ENCODE data around the gene SLC39A3.
"Not testable (repeated sequence)": the region's sequence is repeated elsewhere in the genome, so short reads cannot be mapped to it uniquely, and the experiment has no call there.

Gene SLC39A3

DNA sequence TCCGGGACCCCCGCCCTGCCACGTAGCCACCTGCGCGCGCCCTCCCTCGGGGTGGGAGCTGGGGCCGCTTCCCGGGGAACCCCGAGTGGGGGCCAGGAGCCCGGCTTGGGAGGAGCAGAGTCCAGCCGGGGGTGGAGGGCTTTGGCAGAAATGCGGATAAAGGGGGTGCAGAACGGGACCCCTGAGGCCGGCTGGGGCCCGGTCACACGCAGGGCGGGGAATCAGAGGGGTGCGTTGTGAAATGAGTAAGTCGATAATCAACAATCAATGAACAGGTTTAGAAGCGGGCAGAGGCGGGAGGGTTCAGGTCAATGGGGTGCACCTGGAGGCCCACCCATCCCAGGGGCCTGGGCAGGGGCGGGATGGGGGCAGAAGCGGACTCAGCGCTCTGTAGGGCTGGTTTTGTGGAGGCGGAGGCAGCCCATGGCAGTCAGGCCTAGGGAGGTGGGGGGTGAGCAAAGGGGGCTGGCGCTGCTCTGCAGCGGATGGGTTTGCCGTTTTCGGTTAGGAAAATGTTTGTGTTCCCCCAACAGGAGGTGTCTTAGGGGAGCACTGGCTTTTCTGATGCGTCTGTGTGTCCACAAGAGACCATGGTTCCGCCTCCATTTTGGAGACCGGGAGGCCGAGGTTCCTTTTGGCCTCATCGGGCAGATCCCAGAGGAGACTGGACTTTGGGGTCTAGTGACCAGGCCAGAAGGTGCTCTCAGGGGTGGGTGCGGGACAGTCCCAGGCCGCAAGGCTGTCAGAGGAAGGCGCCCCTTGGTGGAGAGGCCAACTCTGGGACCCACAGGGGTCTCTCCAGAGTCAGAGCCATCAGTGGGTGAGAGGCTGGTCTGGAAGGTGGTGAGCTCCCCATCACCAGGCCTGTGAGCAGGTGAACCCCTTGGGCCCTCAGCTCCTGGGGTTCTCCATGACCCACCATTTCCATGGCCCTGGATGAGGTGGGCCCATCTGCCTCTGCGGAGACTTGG lies 18.0 kb downstream of the SLC39A3 start:
- DNase-seq: no peak

DNA sequence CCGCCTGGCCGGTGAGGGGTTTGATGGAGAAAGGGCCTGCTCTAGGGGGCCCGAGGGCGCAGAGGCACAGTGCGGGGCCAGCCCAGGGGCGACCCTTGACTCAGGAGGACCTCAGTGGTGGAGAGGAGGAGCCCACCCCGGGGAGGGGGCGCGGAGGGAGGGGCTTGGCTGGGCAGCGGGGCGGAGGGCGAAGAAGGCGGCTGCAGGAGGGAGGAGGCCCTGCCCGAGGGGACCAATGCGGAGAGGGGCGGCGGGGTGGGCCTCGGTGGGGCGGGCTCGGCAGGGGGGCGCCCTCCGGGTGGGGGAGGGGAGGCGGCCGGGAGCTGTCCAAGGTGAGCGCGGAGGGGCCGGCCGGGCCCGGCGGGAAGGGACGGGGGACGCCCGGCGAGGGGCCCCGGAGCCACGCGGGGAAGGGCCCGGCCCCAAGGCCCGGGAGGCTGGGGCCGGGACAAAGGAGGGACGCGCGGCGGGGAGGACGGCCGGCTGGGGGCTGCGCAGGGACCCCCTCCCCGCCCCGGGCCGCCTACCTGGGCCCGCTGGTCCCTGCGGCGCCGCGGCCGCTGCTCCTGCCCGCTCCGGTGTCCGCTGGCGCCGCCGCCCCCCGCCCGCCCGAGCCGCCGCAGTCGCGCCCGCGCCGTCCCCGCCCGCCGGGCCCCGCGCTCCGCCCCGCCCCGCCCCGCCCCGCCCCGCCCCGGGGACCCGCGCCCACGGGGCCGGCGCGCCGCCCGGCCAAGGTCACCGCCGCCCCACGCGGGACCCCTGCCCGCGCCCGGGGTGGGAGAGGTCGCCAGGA lies 18.8 kb downstream of the SLC39A3 start, which contains the start of gene DIRAS1:
TSS of gene DIRAS1 (minus strand) at position 596 of the 793 bp plus-strand sequence. CDS start 3,566 bp downstream, outside the sequence.
- DNase-seq: no peak

DNA sequence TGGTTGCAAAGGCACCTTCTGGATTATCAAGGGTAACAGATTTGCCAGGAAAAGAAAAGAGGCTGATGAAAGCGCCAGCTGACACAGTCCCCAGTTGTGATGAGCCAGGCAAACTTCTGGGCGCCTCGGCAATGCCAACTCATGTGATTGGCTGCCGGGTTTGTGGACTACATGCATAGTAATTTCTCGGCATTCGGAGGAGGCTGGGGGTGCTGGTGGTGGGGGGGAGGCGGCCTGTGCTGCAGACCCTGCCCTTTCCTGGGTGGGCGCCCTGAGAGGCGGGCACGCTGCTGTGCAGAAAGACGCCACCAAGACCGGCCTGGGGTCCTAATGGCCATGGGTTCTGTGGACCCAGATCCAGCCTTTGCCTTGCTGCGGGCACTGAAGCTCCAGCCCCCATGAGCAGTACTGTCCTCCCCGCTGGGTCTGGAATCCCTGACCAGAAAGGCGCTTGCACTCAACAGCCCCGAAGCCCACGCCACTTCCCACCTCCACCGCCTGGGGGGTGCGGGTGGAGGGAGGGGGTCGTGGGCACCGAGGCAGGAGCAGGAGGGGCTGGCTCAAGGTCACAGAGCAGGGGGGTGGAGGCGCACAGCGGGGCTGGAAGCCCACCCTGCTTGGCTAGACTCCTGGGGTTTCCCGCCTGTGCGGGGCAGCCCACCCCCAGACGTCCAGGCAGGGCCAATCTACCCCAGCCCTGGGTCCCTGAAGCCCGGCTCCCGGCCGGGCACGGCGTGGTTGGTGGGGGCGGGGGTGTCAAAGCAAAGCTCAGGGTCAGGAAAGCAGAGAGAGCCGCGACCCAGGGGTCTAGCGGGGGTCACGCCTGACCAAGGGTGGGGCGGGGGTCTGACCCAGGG lies 19.7 kb downstream of the SLC39A3 start:
- no peak for DNase-seq

DNA sequence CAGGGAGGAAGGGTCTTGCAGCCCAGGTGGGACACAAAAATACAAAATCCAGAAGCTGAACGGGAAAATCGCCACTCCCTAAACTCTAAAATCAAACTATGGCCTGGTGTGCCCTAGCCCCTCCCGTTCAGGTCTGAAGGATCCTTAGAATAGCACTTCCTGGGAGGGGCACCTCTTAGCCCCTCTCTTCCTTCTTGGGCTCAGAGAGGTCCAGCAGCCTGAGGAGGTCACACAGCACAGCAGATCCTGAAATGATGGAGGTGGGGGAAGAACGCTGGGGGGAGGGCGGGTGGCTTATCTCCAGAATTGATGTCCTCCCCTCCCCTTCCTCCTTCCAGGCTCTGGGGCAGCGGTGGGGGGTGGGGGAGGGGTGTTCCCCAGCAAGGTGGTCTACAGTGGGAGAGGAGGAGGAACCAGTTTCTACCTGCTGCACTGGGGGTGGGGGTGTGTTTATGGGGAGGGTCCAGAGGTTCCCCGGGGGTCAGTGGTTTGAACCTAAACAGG lies 20.5 kb downstream of the SLC39A3 start:
- DNase-seq: no peak

DNA sequence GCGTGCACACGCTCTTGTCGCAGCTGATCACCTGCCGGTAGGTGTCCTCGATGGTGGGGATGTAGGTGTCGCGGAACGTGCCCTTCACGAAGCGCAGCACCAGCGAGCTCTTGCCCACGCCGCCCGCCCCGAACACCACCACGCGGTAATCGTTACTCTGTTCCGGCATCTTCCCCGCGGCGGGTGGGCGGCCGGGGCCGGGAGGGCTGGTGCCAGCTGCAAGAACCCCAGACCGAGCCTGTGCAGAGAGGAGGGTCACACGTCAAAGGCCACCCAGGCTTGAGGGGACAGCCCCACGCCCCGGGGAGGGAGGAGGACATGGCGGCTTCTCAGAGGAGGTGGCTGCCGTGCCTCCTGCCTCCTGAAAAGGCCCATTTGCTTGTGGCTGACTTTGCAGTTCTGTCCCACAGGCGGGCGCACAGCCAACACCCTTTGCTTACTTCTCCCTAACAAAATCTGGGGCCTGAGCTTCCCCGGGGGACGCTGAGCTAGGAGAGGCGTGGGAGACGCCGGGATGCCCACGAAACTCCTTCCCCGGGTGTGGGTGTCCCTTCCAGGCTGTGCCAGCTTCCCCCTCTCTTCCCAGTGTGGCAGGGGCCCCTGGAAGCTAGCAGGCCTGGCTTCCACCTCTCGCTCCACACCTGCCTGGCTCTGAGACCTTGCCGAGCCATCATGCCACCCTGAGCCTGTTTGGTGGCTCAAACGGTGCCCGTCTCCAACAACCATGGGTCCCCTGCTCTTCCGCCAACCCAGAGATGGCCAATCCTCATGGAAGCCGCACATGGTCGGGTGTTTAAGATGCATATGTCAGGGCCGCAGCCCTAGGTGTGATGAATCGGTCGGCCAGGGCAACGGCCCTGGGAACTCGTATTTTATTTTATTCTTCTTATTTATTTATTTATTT lies 21.9 kb downstream of the SLC39A3 start:
- DNase-seq: no peak

DNA sequence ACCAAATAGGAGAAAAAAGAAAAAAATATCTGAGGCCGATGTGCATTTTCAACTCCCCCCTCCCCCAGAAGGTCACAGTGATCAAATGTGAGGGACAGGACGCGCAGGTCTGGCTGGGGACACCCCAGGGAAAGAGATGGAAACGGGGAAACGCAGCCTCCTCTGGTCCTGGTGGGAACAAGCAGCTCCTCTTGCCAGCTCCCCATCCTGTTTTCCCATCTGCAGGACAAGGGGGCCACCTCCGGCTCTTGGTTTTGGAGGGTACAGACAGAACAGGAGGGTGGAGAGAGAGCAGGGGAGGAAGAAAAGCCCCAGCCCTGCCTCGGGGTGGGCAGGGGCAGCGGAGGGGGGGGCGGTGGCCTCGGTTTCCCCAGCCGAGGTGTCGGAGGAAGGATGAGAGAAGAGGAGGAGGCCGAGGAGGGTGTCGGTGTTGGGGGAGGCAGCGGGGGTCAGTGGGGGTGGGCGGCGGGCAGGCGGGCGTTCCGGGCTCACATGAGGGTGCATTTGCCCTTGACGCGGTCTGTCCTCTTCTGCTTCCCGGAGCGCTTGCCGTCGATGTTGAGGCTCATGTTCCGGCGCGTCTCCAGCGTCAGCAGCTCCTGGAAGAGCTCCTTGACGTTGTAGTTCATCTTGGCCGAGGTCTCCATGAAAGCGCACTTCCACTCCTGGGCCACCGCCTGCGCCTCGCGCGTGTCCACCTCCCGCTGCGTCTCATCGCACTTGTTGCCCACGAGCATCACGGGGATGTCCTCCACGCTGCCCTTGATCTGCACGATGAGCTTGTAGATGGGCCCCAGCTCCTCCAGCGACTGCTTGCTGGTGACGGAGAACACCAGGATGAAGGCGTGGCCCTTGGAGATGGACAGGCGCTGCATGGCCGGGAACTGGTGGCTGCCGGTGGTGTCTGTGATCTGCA lies 22.8 kb downstream of the SLC39A3 start:
- no peak for DNase-seq

DNA sequence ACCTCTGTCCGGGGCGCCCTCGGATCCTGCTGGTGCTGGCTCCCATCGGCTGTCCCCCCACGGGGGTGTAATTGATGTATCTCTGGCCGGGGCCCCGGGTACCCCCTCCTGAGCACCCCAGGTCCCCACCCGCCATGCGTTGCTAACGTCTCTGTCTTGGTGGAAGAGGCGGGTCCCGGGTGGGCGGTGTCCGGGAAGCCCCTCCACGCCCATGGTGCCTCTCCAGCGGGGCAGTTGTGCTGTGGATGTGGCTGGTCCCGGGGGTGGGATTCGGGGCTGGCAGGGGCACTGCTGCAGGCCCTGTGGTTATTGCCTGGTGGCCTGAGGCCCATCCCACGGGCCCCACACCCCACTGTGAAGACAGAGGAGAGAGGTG lies 23.6 kb downstream of the SLC39A3 start:
- no peak for DNase-seq

DNA sequence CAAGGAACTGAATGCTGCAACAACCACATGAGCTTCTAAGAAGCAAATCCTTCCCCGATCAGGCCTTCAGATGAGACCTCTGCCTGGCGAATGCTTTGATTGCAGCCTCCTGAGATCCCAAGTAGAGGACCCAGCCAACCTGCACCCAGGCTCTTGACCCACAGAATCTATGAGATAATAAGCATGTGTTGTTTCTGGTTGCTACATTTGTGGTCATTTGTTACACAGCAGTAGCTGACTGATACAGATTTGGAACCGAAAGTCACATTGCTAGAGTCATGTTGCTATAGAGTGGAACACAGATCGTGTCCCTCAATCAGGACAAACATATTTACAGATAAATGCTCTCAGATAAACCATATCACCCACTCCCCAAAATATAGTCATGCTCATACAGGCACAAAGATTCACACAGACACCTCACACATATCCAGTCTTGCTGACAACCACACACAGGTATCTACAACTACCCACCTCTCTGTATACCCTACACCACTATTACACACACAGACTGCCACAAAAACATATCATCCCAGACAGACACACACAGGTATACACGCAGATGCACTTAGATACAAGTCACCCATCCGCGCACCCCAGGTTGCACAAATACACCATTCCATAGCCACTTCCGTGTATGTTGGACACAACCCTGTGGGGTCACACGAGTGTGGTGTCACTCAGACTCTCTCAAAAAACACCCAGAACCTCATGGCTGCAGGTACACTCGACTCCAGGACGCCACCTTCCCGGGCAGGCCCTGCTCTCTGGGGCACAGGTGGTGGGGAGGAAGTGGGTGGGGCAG lies 24.1 kb downstream of the SLC39A3 start:
- no peak for DNase-seq

DNA sequence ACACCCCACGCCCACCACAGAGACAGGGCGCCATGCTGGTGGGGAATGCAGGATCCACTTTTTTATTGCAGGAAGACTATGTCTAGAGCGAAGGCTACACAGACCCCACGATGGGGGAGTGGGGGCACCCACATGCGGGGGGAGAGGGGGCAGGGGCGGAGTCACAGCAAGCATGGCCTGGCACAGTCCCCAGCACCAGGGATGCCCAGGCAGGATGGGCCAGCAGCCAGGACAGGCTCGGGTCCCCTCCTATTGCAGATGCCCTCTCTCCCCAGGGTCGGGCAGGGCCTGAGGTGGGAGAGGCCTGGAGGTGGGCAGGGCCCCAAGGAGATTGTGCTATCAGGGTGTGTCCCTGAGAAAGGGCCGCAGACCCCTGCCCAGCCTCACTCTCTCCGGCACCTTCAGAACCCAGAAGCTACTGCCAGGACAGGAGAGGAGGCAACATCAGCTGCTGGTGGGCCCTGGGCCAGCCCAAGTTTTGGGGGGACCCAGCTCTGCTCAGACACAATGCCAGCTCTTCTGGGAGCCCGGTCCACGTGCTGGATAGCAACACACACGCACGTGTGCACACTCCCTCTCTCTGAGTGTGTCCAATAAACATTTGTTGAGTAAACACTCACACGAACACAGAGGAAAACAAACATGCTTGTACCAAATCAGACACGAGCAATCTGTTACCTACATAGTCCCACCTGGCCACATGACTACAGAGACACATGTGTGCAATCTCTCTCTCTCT lies 25.1 kb downstream of the SLC39A3 start:
- DNase-seq: no peak

DNA sequence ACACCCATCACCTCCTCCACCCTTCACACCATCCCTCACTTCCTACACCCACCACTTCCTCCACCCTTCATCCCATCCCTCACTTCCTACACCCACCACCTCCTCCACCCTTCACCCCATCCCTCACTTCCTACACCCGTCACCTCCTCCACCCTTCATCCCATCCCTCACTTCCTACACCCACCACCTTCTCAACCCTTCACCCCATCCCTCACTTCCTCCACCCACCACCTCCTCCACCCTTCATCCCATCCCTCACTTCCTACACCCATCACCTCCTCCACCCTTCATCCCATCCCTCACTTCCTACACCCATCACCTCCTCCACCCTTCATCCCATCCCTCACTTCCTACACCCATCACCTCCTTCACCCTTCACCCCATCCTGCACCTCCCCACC lies 25.7 kb downstream of the SLC39A3 start:
- DNase-seq: not testable (repeated sequence)

DNA sequence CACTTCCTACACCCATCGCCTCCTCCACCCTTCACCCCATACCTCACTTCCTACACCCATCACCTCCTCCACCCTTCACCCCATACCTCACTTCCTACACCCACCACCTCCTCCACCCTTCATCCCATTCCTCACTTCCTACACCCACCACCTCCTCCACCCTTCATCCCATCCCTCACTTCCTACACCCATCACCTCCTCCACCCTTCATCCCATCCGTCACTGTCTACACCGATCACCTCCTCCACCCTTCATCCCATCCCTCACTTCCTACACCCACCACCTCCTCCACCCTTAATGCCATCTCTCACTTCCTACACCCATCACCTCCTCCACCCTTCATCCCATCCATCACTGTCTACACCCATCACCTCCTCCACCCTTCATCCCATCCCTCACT lies 26.6 kb downstream of the SLC39A3 start:
- DNase-seq: not testable (repeated sequence)

DNA sequence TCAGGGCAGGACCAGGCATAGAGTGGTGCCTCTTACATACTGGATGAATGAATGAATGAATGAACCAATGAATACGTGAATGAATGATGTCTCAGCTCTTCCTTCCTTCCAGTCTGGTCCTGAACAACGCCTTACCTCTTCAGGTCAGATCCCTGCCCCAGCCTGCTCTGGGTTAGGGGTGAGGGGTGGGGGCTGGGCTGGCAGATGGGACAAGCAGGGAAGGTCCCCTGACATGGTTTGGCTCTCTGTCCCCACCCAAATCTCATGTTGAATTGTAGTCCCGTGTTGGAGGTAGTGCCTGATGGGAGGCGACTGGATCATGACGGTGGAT lies 28.0 kb downstream of the SLC39A3 start:
- DNase-seq: no peak

DNA sequence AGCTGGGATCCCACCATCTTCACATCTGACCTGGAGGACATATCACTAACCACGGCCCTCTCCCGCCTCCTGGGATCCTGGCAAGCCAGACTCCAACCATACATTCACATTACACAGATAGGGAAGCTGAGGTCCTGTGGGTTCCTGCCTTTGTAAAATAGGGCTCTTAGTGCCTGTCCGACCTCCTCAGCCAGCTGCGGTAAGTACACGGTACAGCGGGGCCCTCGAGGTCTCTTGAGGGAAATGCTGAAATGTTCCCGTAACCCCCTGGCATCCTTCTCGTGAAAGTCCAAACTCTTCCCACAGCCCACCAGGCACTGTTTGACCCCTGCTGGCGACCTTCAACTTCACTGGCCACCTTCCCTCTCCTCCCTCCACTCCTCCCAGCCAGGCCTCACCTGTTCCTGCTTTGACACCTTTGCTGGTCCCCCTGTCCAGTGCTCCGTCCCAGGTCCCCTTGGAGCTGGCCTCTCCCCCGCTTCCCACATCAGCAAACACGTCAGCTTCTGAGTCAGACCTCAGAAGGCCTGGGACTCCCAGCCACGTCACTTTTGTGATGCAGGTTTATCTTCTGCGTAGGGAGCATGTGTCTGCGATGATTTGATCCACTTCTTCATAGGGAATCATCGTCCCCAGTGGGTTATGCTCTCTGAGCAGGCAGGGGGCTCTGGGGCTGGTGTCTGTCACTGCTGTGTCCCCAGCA lies 28.5 kb downstream of the SLC39A3 start:
- no peak for DNase-seq

DNA sequence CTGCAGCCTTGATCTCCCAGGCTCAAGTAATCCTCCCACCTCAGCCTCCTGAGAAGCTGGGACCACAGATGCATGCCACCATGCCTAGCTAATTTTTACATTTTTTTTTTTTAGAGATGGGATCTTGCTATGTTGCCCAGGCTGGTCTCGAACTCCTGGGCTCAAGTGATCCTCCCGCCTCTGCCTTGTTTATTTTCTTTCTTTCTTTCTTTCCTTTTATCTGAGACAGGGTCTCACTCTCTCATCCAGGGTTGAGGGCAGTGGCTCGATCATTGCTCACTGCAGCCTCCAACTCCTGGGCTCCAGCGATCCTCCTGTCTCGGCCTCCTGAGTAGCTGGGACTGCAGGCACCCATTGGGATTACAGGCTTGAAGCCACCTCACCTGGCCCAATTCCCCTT lies 33.6 kb downstream of the SLC39A3 start:
- no peak for DNase-seq

DNA sequence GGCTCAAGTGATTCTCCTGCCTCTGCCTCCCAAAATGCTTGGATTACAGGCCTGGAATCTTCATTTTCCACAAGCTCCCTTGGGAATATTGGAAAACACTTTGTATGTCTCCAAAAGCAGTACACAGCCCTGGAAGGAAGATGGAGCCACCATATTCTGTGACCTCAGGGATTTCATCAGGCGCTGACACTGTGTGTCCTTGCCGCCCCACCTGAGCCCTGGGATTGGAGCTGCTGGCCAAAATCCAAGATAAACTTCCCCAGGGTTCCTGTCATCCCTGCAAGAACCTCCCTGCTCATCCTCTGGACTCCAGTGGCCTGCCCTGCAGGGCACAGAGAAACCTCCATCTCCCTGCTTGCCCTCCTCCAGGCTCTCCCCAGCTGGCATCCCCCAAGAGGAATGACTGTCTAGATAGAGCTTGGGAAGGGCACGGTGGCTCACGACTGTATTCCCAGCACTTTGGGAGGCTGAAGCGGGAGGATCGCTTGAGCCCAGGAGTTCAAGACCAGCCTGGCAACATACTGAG lies 36.1 kb downstream of the SLC39A3 start:
- no peak for DNase-seq

DNA sequence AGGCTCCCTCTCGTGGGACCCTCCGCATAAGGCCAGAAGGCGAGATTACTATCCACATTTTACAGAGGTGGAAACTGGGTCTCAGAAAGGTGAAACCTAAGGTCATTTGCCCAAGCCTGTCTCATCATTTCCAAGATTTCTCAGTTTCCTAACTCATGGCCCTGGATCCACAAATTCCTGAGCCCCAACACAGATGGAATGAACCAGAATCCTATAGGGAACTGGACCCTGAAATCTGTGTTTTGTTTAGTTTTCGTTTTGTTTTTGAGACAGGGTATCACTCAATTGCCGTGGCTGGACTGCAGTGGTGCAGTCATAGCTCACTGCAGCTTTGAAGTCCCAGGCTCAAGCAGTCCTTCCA lies 36.8 kb downstream of the SLC39A3 start:
- DNase-seq: no peak

DNA sequence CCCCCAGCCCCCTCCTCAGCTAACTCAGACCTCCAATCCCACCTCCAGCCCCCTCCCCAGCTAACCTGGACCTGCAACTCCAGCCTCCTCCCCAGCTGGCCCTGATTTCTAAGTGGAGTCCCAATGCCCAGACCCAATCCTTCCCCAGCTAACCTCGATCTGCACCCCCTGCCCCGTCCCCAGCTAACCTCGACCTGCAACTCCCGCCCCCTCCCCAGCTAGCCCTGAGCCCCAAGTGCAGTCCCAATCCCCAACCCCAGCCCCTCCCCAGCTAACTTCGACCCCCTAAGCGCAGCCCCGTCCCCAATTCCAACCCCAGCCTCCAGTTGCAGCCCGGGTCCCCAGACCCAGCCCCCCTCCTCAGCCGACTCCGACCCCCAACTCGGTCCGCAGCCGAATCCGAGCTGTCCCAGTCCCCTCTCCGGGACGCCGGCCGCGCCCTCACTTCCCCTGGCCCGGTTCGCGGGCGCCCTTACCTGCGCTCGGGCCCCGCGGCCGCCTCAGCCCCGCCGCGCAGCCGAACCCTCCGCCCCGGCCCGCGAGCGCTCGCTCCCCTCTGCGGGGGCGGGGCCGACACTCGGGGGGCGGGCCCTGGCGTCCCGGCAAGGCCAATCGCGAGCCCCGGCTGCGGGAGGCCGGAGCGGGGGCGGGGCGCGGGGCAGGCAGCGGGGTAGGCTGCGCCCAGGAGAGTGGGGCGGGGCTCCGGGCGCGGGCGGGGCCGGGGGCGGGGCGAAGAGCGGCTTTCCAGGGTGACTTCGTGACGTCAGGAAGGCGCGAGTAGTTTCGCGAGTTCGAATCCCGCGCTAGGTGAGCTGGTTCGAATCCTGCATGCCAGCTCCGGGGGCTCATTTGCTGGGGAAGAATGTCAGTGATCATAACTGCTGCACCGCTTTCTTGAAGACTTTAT lies 37.4 kb downstream of the SLC39A3 start, which contains the start of gene GNG7:
TSS of gene GNG7 (minus strand) at position 525 of the 907 bp plus-strand sequence. CDS start 182,006 bp downstream, outside the sequence.
- DNase-seq: peak; percentile 93
